SKM-1 (cell line): Measurements from ENCODE around the gene OSTM1.

Experiments used
- DNase-seq: peaks from one replicate; lab custom pipeline; 2025; ENCODE audit not compliant: unreplicated experiment; lab: John Stamatoyannopoulos, UW

Gene OSTM1

DNA sequence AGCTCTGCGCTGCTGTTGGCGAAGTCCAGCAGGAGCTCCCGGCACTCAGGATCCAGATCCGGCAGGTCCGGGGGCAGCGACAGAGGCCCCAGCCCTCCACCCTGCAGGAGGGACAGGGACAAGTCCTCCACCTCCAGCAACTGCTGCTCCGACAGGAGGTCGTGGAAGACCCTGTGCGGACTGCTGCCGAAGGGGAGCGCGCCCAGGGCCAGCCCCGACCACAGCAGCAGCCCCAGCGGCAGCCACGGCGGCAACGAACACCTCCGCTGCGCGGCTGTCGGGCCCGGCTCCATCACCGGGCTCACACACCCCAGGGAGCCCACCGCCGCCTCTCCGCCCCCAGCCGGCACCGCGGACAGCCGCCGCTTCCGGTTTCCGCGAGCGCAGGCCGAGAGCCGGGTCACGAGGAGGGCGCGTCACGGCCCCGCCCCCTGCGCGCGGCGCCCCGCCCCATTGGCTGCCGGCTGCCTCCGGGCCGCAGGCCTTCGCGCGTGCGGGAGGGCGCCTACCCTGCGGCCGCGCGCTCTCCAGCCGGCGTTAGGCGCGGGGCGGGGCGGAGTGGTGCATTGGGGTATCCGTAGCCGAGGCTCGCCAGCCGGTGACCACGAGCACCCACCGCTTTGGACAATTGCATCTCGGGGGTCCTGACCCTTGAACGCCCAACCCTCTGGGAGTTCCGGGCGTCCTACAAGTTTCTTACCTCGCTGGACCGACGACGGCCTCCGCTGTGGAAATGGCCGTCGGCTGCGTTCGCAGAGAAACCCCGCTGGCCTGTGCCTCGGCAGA is at the start of gene OSTM1:
OSTM1 (minus strand) TSS at position 383 of the 786 bp plus-strand sequence; CDS start at position 293, 90 bp downstream.
- DNase-seq: peak; percentile 77

DNA sequence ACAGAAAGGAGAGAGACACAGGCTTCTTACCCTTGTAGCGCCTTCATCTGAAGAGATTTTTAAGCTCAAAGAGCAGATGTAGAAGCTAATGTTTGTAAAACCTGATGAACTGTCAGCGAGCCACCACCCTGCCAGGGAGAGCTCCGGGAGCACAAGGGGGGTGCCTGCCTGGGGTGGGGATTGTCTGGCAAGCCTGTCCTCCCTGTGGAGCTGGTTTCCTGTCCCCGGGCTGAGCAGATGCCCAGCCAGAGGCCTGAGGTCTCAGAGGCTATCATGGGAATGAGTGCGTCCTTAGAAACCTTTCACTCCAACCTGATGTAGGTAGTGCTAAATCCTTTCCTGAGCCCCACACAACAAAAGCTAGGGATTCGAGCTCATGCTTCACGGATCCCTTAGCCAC is 49.4 kb upstream of the OSTM1 start:
- no peak for DNase-seq

DNA sequence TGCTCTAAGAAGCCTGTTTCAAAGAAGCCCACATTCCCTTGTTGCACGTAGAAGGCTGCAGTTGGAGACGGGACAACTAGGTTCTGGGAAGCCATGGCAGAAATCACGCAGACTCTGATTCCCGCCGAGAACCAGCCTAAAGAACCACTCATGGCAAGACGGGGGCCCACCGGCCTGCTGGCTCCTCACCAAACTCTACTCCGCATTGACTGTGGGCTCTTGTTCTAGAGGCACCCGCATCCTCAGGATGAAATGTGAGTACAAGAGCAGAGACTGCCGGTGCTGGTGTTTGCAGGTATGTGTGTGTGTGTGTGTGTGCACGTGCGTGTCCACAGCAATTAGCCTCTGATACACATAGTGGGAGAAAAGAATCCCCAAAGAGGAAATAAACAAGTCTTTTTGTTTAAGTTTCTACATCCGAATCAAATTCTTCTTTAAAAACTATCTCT is 49.0 kb upstream of the OSTM1 start:
- no peak for DNase-seq

DNA sequence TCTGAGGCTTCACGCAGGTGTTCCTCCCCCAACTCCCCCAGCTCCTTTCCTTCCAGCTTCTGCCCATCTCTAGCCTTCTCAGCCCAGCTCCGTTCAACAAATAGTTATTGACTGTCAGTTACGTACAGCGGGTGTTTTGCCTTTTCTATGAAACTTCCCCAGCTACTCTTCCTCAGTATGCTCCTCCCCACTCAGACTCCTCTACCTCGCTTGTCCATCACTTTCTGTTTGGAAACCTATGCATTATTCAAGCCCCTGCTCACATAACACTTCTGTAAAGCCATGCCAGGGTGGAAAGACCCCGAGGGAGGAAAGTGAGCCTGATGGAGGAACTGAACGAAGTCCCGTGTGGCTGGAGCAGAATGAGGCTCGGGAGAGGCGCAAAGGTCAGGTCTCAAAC is 47.1 kb upstream of the OSTM1 start:
- no peak for DNase-seq

DNA sequence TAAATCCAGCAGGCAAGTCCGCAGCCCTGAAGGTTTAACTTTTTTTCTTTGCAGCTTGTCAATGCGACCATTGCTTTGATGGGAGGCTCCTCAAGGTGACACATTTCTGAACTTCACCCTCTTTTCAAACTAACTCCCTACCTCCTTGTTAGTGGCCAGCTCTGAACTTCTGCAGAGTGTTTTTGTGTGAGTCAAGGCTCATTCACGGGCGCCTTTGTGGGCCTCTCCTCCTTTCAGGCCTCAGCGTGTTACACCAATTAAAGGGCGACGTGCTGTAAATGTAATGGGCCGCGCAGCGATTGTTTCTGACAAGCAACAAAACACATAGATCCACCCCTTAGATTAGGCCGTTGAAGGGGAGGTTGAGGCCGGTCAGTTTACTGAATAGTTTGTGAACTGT is 45.8 kb upstream of the OSTM1 start:
- no peak for DNase-seq

DNA sequence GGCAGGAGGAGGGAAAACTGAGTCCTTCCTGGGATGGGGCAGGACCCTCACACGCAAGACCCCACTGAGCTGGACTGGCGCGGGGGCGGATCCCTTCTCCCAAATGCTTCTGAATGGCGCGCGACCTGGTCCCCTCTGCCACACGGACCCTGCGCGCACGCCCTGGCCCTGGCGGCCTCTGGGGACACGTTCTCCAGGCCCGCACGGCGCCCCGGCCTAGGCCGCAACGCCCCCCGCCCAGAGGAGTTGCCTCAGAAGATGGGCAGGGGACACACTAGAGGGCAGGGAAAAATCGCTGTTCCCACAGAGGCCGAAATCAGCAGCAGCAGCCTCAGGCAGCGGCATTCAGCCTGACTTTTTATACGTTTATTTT is 45.2 kb upstream of the OSTM1 start:
- no peak for DNase-seq

DNA sequence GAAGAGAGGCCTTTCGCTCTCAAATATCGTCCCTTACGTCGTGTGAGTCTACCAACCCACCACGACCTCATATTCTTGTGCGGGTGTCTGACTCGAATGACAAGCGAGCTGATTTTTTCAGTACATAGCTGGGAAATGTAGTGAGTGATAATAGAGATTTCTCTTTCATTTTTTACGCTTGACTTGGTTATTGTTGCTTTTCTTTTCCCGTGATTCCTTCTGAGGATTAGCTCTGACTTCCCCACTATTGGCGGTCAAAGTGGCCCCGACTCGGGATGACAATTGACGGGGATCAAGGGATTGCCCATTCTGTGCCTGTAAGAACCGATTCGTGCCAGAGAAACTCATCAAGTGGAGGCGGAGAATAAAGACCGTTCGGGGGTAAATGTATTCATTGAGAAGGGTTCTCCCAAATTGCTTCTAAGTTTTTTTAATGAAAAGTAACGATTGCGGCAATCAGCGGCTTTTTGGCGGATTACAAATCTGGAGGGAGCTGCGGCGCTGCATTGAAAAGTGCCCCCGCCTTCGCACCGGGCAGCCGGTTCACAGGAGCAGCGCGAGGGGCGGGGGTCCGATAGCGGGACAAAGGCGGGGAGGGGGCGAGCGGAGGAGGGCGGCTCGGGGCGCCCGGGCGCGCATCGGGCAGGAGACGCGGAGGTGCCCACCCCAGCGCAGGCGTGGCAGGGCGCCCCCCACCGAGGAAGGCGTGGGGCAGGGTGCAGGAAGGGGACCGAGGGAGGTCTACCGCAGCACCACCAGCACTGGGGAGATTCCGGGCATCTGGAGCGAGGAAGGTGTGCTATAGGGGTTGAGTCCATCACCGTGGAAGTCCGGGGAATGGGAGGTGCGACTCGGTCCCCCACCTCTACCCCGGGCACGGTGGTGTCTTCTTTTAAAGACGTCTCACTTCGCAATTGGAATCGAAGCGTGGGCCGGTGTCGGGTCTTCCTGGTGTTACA is 44.5 kb upstream of the OSTM1 start:
- DNase-seq: no peak

- no peak for DNase-seq
Measured at GRCh38 chr6:108118359-108118724, 43.8 kb upstream of the OSTM1 start.

DNA sequence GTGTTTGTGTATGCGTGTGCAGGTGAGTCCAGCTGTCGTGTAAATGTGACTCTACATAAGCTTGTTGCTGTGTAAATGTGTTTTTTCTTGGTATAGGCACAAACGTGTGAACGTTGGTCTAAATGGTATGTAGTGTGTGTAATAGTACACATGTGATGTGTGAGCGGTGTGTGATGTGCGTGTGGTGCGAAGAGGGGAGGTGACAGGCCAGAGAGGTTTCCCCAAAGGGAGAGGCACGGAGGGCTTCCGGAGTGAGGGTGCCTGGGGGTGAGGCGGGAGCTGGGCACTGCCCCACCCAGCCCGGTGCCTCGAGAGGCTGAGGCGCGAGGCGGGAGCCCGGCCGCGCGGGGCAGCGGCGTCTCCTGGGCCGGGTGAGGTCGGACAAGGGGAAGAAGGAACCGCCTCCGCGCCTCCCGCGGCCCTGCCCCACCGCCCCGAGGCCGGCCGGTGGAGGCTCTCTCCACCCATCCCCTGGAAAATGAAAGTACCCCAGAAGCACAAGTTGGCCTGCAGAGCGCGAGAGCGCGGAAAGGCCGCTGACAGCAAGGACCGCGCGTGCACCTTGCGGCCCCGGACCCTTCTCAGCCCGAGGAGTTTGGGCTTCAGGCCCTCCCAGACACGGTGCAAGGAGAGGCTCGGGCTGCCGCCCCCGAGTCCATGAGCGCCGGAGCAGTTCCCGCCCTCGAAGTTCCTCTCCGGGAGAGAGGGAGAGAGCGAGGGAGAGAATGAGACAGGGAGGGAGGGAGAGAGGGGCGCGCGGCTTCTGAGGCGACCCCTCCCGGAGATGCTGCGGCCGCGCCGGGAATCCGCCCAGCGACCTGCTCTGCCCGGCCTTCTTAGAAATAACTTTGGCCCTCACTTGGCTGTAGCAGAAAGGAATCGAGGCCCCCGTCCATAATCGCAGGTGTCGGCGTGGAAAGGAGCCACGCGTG is 43.2 kb upstream of the OSTM1 start:
- DNase-seq: no peak

- DNase-seq: no peak
Measured at GRCh38 chr6:108116546-108117426, 42.2 kb upstream of the OSTM1 start.

- no peak for DNase-seq
Measured at GRCh38 chr6:108115598-108116058, 41.1 kb upstream of the OSTM1 start.

DNA sequence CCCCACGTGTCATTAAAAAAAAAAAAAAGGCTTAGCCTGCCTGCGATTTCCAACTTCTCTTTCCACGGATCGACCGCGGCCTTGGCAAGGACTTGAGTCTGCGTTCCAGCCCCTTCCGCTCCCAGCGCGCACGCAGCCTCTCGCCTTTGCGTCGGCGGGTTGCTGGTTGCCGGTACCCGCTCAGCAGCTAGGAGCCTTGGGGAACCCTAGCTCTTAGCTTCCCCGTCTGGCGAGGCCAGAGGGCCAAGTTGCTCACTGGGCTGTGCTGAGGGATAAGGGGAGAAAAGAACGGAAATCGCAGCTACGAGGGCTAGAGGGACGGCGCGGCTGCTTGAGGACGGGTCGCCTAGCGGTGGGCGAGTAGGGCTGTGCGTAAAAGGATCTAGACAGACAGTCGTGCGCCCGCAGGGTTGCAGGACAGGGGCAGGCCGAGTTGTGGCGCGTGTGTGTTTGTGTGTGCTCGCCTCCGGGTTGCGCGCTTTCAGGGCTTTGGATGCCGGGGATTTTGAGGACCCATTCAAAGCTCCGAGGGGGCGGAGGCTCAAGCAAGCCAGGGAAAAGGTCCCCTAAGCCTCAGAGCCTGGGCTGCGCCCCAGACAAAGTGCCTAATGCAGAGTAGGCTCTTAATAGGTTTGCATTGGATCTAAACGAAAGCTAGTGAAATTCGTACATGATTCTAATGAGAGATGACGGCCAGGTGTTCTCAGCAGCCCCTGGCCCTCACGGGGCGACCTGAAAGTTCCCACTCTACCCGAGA is 40.5 kb upstream of the OSTM1 start:
- no peak for DNase-seq

DNA sequence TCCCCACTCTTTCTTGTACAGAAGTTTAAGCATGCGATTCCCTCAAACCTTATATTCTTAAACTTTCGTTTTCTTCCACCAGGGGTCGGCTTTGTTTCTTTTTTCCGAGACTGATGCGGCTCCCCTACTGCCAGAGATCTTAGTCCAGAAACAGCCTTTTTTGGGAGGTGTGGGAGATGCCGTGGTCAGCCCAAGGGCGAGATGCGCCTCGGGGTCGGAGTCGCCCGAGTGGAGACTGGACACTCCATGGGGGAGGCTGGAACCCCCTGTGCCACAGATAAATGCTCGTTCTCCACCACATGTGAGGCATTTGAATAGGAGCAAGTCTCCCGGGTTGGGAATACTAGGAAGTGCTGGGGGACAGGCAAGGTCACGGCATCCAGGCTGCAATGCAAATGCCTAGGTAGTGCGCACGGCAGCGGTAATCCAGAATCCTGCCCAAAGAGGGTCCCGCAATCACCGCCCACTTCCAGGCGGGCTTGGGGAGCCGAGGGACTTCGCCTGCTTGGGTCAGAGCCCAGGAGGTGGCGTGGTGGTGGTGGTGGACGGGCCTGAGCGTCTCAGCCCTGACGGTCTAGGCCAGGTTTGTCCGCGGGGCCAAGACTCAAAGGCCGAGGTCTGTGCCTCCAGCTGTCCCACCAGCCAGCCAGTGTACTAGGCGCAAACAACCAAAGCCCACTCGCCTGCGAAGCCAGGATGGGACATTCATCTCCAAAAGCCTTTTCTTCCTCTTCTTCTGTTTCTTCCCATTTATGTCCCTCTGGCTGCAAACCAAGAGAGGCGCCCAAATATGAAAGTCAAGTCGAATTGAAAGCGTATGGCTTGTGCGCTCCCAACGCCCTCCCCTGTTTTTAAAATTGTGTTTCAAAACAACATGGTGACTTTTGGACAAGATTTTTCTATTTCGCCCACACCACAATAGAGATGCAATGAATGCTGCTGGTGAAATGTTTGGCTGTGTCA is 39.3 kb upstream of the OSTM1 start:
- DNase-seq: peak; percentile 39

DNA sequence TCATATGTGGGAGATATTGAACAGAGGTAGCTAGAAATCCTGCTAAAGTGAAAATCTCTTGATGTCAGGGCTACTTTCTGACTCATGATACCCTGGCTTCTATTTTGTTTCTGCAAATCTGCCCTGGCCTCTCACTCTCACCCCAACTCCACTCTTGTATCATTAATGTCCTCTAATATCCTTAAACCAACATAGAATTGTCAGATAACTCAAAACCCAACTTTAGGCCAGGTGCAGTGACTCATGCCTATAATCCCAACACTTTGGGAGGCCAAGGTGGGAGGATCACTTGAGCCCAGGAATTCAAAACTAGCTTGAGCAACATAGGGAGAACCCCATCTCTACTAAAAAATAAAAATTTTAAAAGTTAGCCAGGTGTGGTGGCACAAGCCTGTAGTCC is 33.8 kb upstream of the OSTM1 start:
- DNase-seq: no peak

- DNase-seq: no peak
Measured at GRCh38 chr6:108107102-108107501, 32.6 kb upstream of the OSTM1 start.

GRCh38 chr6:108106694-108107093 is 32.2 kb upstream of the OSTM1 start:
- no peak for DNase-seq

- no peak for DNase-seq
Measured at GRCh38 chr6:108106261-108106660, 31.7 kb upstream of the OSTM1 start.

GRCh38 chr6:108105571-108105970 is 31.0 kb upstream of the OSTM1 start:
- DNase-seq: no peak
